Cortex of kidney (tissue), 1 donor: Measurements from ENCODE around the gene FRMD1.

Experiments
- DNase-seq: peaks from one replicate; lab custom pipeline; 2025; lab: John Stamatoyannopoulos, UW

FRMD1 gene

GRCh38 chr6:168026925-168027324, 52.1 kb downstream of the FRMD1 start:
- DNase-seq, result no peak

- no peak for DNase-seq
Measured at GRCh38 chr6:168025831-168026710, 52.9 kb downstream of the FRMD1 start.

GRCh38 chr6:168024951-168025510, 54.0 kb downstream of the FRMD1 start:
- no peak for DNase-seq

- no peak for DNase-seq
Measured at GRCh38 chr6:168022488-168023321, 56.3 kb downstream of the FRMD1 start.

- DNase-seq, result no peak
Measured at GRCh38 chr6:168021581-168021980, 57.4 kb downstream of the FRMD1 start.

- DNase-seq, result no peak
Measured at GRCh38 chr6:168020242-168020641, 58.8 kb downstream of the FRMD1 start.

GRCh38 chr6:168018664-168019063, 60.3 kb downstream of the FRMD1 start:
- DNase-seq, result no peak

- no peak for DNase-seq
Measured at GRCh38 chr6:168017629-168018028, 61.4 kb downstream of the FRMD1 start.

GRCh38 chr6:168016721-168017525, 62.1 kb downstream of the FRMD1 start:
- DNase-seq, result no peak

- no peak for DNase-seq
Measured at GRCh38 chr6:168016176-168016620, 62.8 kb downstream of the FRMD1 start.

- DNase-seq, result no peak
Measured at GRCh38 chr6:168015482-168016175, 63.4 kb downstream of the FRMD1 start.

GRCh38 chr6:168015009-168015408, 64.0 kb downstream of the FRMD1 start:
- no peak for DNase-seq

- DNase-seq, result no peak
Measured at GRCh38 chr6:168014428-168014827, 64.6 kb downstream of the FRMD1 start.

GRCh38 chr6:168013250-168013915, 65.6 kb downstream of the FRMD1 start:
- no peak for DNase-seq

- no peak for DNase-seq
Measured at GRCh38 chr6:168012431-168013249, 66.4 kb downstream of the FRMD1 start.

GRCh38 chr6:168011291-168011690, 67.7 kb downstream of the FRMD1 start:
- DNase-seq, result no peak

- no peak for DNase-seq
Measured at GRCh38 chr6:168009331-168009730, 69.7 kb downstream of the FRMD1 start.

GRCh38 chr6:168007592-168008338, 71.2 kb downstream of the FRMD1 start:
- DNase-seq, result no peak

GRCh38 chr6:168005796-168006195, 73.2 kb downstream of the FRMD1 start:
- DNase-seq, result no peak
